ENCODE measurements around the gene PDIA4. TPM values are rescaled to one million over a fixed set of nuclear protein-coding genes. Genes with fewer than 3 reads are reported as not detected.
"Not testable (repeated sequence)": the region's sequence is repeated elsewhere in the genome, so short reads cannot be mapped to it uniquely, and the experiment has no call there.

Gene PDIA4
- total and polyA plus RNA-seq, 2 donors (not counting 1 experiment from before 2014, with no cell fraction given) = 210 to 266 TPM

- no peak overlapping the region for H3K4me3 ChIP-seq (replicated peaks in 1 of 4; ENCODE audit: control extremely low read depth in 1 of 4, insufficient read depth in 1 of 4, low read depth in 3 of 4, low read length in 4 of 4)
- H3K36me3 ChIP-seq (ENCODE audit: control insufficient read depth, insufficient read depth, low read length) = no peaks in the 10 kb centered on the region
- no peaks in the 10 kb centered on the region for H3K27me3 ChIP-seq (ENCODE audit: control insufficient read depth, insufficient read depth, low read length)
- H4K20me1 ChIP-seq (ENCODE audit: control insufficient read depth, extremely low read depth, insufficient read depth, low read length) = no peaks in the 10 kb centered on the region
- no peaks in the 10 kb centered on the region for H3K9me3 ChIP-seq (ENCODE audit: control insufficient read depth, insufficient read depth, low read depth, low read length)
- H3K27ac ChIP-seq (ENCODE audit: insufficient read depth, low read length) = no peak overlapping the region
- TF ChIP-seq EZH2 (IDR thresholded peaks at IDR 0.05; ENCODE audit: low read length, missing control alignments) = no peak
- TF ChIP-seq CTCF (conservative IDR thresholded peaks at IDR 0.05 in 1 of 2, IDR thresholded peaks at IDR 0.05 in 1 of 2; ENCODE audit: low read depth in 1 of 2, low read length in 2 of 2) = no peak
- no peak overlapping the region for H2AFZ ChIP-seq (ENCODE audit: low read length)
- H3K4me2 ChIP-seq (ENCODE audit: extremely low read depth, insufficient read depth, low read length) = no peak overlapping the region
- H3K4me1 ChIP-seq (ENCODE audit: control insufficient read depth, extremely low read depth, insufficient read depth, low read length) = no peaks in the 10 kb centered on the region
- DNase-seq (ENCODE audit: low read depth in 2 of 2) = no peak
- no peak overlapping the region for H3K9ac ChIP-seq (ENCODE audit: insufficient read depth, low read length)
- H3K79me2 ChIP-seq (ENCODE audit: control insufficient read depth, insufficient read depth, low read length) = no peaks in the 10 kb centered on the region
Observed at GRCh38 chr7:149063476-149063875, 35.2 kb upstream of the PDIA4 start.

GRCh38 chr7:149062217-149062899, 34.1 kb upstream of the PDIA4 start:
- not testable (repeated sequence) for H3K9me3 ChIP-seq (ENCODE audit: control insufficient read depth, insufficient read depth, low read depth, low read length); H3K4me2 ChIP-seq (ENCODE audit: extremely low read depth, insufficient read depth, low read length)

GRCh38 chr7:149060156-149060555, 31.9 kb upstream of the PDIA4 start:
- H4K20me1 ChIP-seq (ENCODE audit: control insufficient read depth, extremely low read depth, insufficient read depth, low read length) = no peaks in the 10 kb centered on the region
- no peak overlapping the region for H2AFZ ChIP-seq (ENCODE audit: low read length)
- DNase-seq (ENCODE audit: low read depth in 2 of 2) = peak; percentile 6 to 23
- TF ChIP-seq CTCF (conservative IDR thresholded peaks at IDR 0.05 in 1 of 2, IDR thresholded peaks at IDR 0.05 in 1 of 2; ENCODE audit: low read depth in 1 of 2, low read length in 2 of 2) = no peak
- no peak for TF ChIP-seq EZH2 (IDR thresholded peaks at IDR 0.05; ENCODE audit: low read length, missing control alignments)
- no peaks in the 10 kb centered on the region for H3K27me3 ChIP-seq (ENCODE audit: control insufficient read depth, insufficient read depth, low read length)
- H3K9ac ChIP-seq (ENCODE audit: insufficient read depth, low read length) = no peak overlapping the region
- no peaks in the 10 kb centered on the region for H3K9me3 ChIP-seq (ENCODE audit: control insufficient read depth, insufficient read depth, low read depth, low read length)
- no peak overlapping the region for H3K4me2 ChIP-seq (ENCODE audit: extremely low read depth, insufficient read depth, low read length)
- no peaks in the 10 kb centered on the region for H3K36me3 ChIP-seq (ENCODE audit: control insufficient read depth, insufficient read depth, low read length)
- H3K27ac ChIP-seq (ENCODE audit: insufficient read depth, low read length) = no peak overlapping the region
- no peaks in the 10 kb centered on the region for H3K4me1 ChIP-seq (ENCODE audit: control insufficient read depth, extremely low read depth, insufficient read depth, low read length)
- no peak overlapping the region for H3K4me3 ChIP-seq (replicated peaks in 1 of 4; ENCODE audit: control extremely low read depth in 1 of 4, insufficient read depth in 1 of 4, low read depth in 3 of 4, low read length in 4 of 4)
- no peaks in the 10 kb centered on the region for H3K79me2 ChIP-seq (ENCODE audit: control insufficient read depth, insufficient read depth, low read length)

More at GRCh38 chr7:149062217-149062899, 34.1 kb upstream of the PDIA4 start:
- DNase-seq (ENCODE audit: low read depth in 2 of 2); H3K27ac ChIP-seq (ENCODE audit: insufficient read depth, low read length); H4K20me1 ChIP-seq (ENCODE audit: control insufficient read depth, extremely low read depth, insufficient read depth, low read length); H3K4me1 ChIP-seq (ENCODE audit: control insufficient read depth, extremely low read depth, insufficient read depth, low read length); H3K27me3 ChIP-seq (ENCODE audit: control insufficient read depth, insufficient read depth, low read length); H3K4me3 ChIP-seq (replicated peaks in 1 of 4; ENCODE audit: control extremely low read depth in 1 of 4, insufficient read depth in 1 of 4, low read depth in 3 of 4, low read length in 4 of 4); H3K9ac ChIP-seq (ENCODE audit: insufficient read depth, low read length); H2AFZ ChIP-seq (ENCODE audit: low read length); H3K36me3 ChIP-seq (ENCODE audit: control insufficient read depth, insufficient read depth, low read length); H3K79me2 ChIP-seq (ENCODE audit: control insufficient read depth, insufficient read depth, low read length): not testable (repeated sequence)

Data from fibroblast of lung (primary cell).